SK-N-MC (cell line): ENCODE results near the gene TMTC1.

ENCODE experiments used
- EZH2 ChIP-seq: fragments of 200-600 bp; sonication (generic); IDR thresholded peaks from one replicate; pipeline ENCODE4 v1.6.1; 2017; ENCODE audit warnings: antibody characterized with exemption
- POLR2AphosphoS5 ChIP-seq: IDR thresholded peaks from 2 replicates; pipeline ENCODE4 v1.6.1; 2012; ENCODE audit warnings: mild to moderate bottlenecking, low read depth, low read length, borderline replicate concordance

GRCh38 chr12:29517264-29517663, 266.5 kb downstream of the TMTC1 start:
- TF ChIP-seq EZH2 (no peak), POLR2AphosphoS5 (no peak)
